GM23338 (cell line): ENCODE results near the gene HEXD. TPM values are rescaled to one million over a fixed set of nuclear protein-coding genes. Genes with fewer than 3 reads are reported as not detected.

Source experiments
- ATAC-seq: fragments of 200-7000 bp; cut with Tn5 transposase; 3 replicates; pipeline ENCODE4 v1.9.1; 2020
- DNase-seq: peaks from one replicate; pipeline ENCODE4 v3.0.0-alpha.2; 2015; ENCODE audit warnings: low spot score
- H2AFZ ChIP-seq: fragments of 200-600 bp; sonication (generic); 2 replicates; pipeline ENCODE4 v1.8.0; 2016; ENCODE audit warnings: antibody characterized with exemption, mild to moderate bottlenecking, moderate library complexity
- H3F3A ChIP-seq: fragments of 200-600 bp; sonication (generic); replicated peaks from 2 replicates; pipeline ENCODE4 v1.8.0; 2017; ENCODE audit warnings: antibody characterized with exemption, mixed run types, low read depth
- H3K27ac ChIP-seq: fragments of 200-600 bp; sonication (generic); 2 replicates; pipeline ENCODE4 v1.6.1; 2016; ENCODE audit warnings: low read depth
- H3K27me3 ChIP-seq: fragments of 200-600 bp; sonication (generic); 2 replicates; pipeline ENCODE4 v1.8.0; 2016; ENCODE audit warnings: mild to moderate bottlenecking, mixed run types, moderate library complexity; ENCODE audit not compliant: insufficient read depth
- H3K36me3 ChIP-seq: fragments of 200-600 bp; sonication (generic); 2 replicates; pipeline ENCODE4 v1.8.0; 2016; ENCODE audit warnings: mild to moderate bottlenecking; ENCODE audit not compliant: insufficient read depth
- H3K4me1 ChIP-seq: fragments of 200-600 bp; sonication (generic); 2 replicates; pipeline ENCODE4 v1.8.0; 2016; ENCODE audit warnings: mild to moderate bottlenecking, moderate library complexity; ENCODE audit not compliant: insufficient read depth
- H3K4me2 ChIP-seq: fragments of 200-600 bp; sonication (generic); 2 replicates; pipeline ENCODE4 v1.7.1; 2017; ENCODE audit warnings: mixed run types
- H3K4me3 ChIP-seq: fragments of 200-600 bp; sonication (generic); 2 replicates; pipeline ENCODE4 v1.6.1; 2016; ENCODE audit warnings: mixed run types
- H3K79me2 ChIP-seq: fragments of 200-600 bp; sonication (generic); replicated peaks from 2 replicates; pipeline ENCODE4 v1.8.0; 2017; ENCODE audit warnings: mild to moderate bottlenecking; ENCODE audit not compliant: insufficient read depth
- H3K9me2 ChIP-seq: fragments of 200-600 bp; sonication (generic); 2 replicates; pipeline ENCODE4 v1.8.0; 2017; ENCODE audit not compliant: insufficient read depth
- H4K20me1 ChIP-seq: fragments of 200-600 bp; sonication (generic); replicated peaks from 2 replicates; pipeline ENCODE4 v1.8.0; 2017; ENCODE audit warnings: mild to moderate bottlenecking; ENCODE audit not compliant: insufficient read depth
- H3K27ac Mint-ChIP-seq: 2 replicates; pipeline ENCODE4 v1.8.0; 2020; ENCODE audit warnings: inconsistent platforms, mild to moderate bottlenecking, moderate library complexity, mixed read lengths
- H3K27me3 Mint-ChIP-seq: 3 replicates; pipeline ENCODE4 v1.8.0; 2022; ENCODE audit warnings: low read depth, mild to moderate bottlenecking, moderate library complexity, mixed read lengths, inconsistent platforms; ENCODE audit not compliant: insufficient read depth, poor library complexity
- H3K36me3 Mint-ChIP-seq: 3 replicates; pipeline ENCODE4 v1.8.0; 2021; ENCODE audit warnings: low read depth, mild to moderate bottlenecking, inconsistent platforms, moderate library complexity, mixed read lengths
- H3K4me1 Mint-ChIP-seq: 3 replicates; pipeline ENCODE4 v1.8.0; 2020; ENCODE audit warnings: mild to moderate bottlenecking, inconsistent platforms, mixed read lengths
- H3K4me3 Mint-ChIP-seq: 3 replicates; pipeline ENCODE4 v1.8.0; 2021; ENCODE audit warnings: moderate library complexity, mild to moderate bottlenecking, inconsistent platforms, mixed read lengths
- H3K9me3 Mint-ChIP-seq: 3 replicates; pipeline ENCODE4 v1.8.0; 2020; ENCODE audit warnings: moderate library complexity, mild to moderate bottlenecking, inconsistent platforms, mixed read lengths
- CREB1 ChIP-seq: fragments of 250-450 bp; sonication (Bioruptor Pico); IDR thresholded peaks from 2 replicates; pipeline ENCODE4 v1.5.0; 2020; ENCODE audit warnings: low read depth, mild to moderate bottlenecking, moderate library complexity
- CTCF ChIP-seq, 2 experiments: fragments of 200-600 bp in 1 of 2; sonication (generic) in 1 of 2; conservative IDR thresholded peaks; 2 replicates each; pipeline versions ENCODE4 v1.5.1 to v1.6.1; 2016 to 2017; ENCODE audit warnings: antibody characterized with exemption in 2 of 2, low read depth in 2 of 2, mild to moderate bottlenecking in 2 of 2, moderate library complexity in 1 of 2
- ETS1 ChIP-seq: IDR thresholded peaks from 2 replicates; pipeline ENCODE4 v1.6.1; 2016; ENCODE audit warnings: antibody characterized with exemption
- POLR2AphosphoS5 ChIP-seq: IDR thresholded peaks from 2 replicates; pipeline ENCODE4 v1.6.1; 2016; ENCODE audit warnings: antibody characterized with exemption, low read depth
- ZNF114 ChIP-seq: fragments of 250-450 bp; sonication (Bioruptor Pico); IDR thresholded peaks from 2 replicates; pipeline ENCODE4 v1.5.0; 2020; ENCODE audit warnings: mild to moderate bottlenecking, moderate library complexity
- polyA plus RNA-seq: library from polyadenylated mRNA; unstranded; fragments of >200 nt; fragmentation: Nextera tagmentation; extraction: Ambion mirVana; gene quantifications from 2 replicates; pipeline ENCODE4 v1.2.1, GENCODE V29; 2016
- total RNA-seq: library from RNA; depleted of rRNA; stranded (reverse); fragments of >200 nt; shearing (Covaris generic); gene quantifications from 2 replicates; pipeline ENCODE4 v1.2.3, GENCODE V29; 2014
- TF ChIP-seq, protein P1 (sequence below): IDR thresholded peaks from one replicate; pipeline ENCODE4 v1.6.1; 2018; ENCODE audit warnings: antibody characterized with exemption; ENCODE audit not compliant: unreplicated experiment

HEXD gene
- total and polyA plus RNA-seq, 2 experiments from 2014 or later: 11.9 to 31.1 TPM

GRCh38 chr17:82386881-82387704 lies 31.1 kb upstream of the HEXD start (continued):
- TF ChIP-seq CTCF (conservative IDR thresholded peaks at IDR 0.05; ENCODE audit: low read depth in 2 of 2) (no peak), CREB1 (CRISPR knock-in tag) (no peak), POLR2AphosphoS5 (no peak), ETS1 (no peak), ZNF114 (CRISPR knock-in tag) (no peak)

DNA sequence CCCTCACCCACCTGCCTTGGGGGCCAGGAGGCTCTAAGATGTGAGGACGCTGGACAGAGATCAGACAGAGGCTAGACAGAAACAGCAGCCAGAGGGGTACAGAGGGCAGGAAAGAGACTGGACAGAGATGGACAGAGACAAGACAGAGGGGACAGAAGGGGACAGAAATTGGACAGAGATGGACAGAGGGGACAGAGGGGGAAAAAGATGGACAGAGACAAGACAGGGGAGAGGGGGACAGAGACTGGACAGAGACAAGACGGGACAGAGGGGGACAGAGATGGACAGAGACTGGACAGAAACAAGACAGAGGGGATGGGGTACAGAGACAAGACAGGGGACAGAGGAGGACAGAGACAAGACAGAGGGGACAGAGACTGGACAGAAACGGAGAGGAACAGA lies 30.4 kb upstream of the HEXD start:
- Mint-ChIP-seq H3K27ac (no peak overlapping the region), H3K36me3 (no peaks in the 10 kb centered on the region; the same call in 2 of the 3 replicates), H3K9me3 (no peaks in the 10 kb centered on the region), H3K27me3 (peaks cover 11% of the 10 kb centered on the region), H3K4me3 (no peak overlapping the region), H3K4me1 (peaks cover 6% of the 10 kb centered on the region)
- Histone ChIP-seq H3K4me3 (no peak overlapping the region), H3K4me2 (no peak overlapping the region), H3K27me3 (no peaks in the 10 kb centered on the region), H3K4me1 (no peaks in the 10 kb centered on the region), H3K27ac (no peak overlapping the region), H2AFZ (no peak overlapping the region), H3K9me2 (no peaks in the 10 kb centered on the region), H3F3A (no peaks in the 10 kb centered on the region), H3K79me2 (no peaks in the 10 kb centered on the region), H3K36me3 (no peaks in the 10 kb centered on the region), H4K20me1 (no peaks in the 10 kb centered on the region; the same call in 1 of the 2 replicates)
- TF ChIP-seq, protein P1, sequence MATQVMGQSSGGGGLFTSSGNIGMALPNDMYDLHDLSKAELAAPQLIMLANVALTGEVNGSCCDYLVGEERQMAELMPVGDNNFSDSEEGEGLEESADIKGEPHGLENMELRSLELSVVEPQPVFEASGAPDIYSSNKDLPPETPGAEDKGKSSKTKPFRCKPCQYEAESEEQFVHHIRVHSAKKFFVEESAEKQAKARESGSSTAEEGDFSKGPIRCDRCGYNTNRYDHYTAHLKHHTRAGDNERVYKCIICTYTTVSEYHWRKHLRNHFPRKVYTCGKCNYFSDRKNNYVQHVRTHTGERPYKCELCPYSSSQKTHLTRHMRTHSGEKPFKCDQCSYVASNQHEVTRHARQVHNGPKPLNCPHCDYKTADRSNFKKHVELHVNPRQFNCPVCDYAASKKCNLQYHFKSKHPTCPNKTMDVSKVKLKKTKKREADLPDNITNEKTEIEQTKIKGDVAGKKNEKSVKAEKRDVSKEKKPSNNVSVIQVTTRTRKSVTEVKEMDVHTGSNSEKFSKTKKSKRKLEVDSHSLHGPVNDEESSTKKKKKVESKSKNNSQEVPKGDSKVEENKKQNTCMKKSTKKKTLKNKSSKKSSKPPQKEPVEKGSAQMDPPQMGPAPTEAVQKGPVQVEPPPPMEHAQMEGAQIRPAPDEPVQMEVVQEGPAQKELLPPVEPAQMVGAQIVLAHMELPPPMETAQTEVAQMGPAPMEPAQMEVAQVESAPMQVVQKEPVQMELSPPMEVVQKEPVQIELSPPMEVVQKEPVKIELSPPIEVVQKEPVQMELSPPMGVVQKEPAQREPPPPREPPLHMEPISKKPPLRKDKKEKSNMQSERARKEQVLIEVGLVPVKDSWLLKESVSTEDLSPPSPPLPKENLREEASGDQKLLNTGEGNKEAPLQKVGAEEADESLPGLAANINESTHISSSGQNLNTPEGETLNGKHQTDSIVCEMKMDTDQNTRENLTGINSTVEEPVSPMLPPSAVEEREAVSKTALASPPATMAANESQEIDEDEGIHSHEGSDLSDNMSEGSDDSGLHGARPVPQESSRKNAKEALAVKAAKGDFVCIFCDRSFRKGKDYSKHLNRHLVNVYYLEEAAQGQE: no peak
- DNase-seq: no peak
- no peak for ATAC-seq
